OCI-LY7 (cell line): Measurements from ENCODE around the gene RPS6KA2. TPM values are rescaled to one million over a fixed set of nuclear protein-coding genes. Genes with fewer than 3 reads are reported as not detected.

Experiments
- BruUV-seq: library from RNA; stranded (reverse); fragments of 400-500 nt; replicated peaks from 2 replicates; lab custom pipeline; 2021; lab: Mats Ljungman, UMichigan
- CTCF ChIA-PET: fragments of 300-600 bp; sonication (Branson Sonifier 250); formaldehyde crosslinking; loops from one replicate; lab custom pipeline; 2022; ENCODE audit warnings: antibody characterized with exemption; ENCODE audit not compliant: unreplicated experiment; lab: Charles Lee
- POLR2A ChIA-PET: fragments of 300-600 bp; sonication (Branson Sonifier 250); formaldehyde crosslinking; loops from one replicate; lab custom pipeline; 2022; ENCODE audit warnings: antibody characterized with exemption; lab: Charles Lee
- DNase-seq: peaks from one replicate; pipeline ENCODE4 v3.0.0-alpha.2; 2015; ENCODE audit warnings: low spot score
- H2AFZ ChIP-seq: fragments of 200-600 bp; sonication (generic), shearing (Covaris generic); 2 replicates; pipeline ENCODE4 v1.6.1; 2014; ENCODE audit warnings: mild to moderate bottlenecking, antibody characterized with exemption, low read length, moderate library complexity
- H3K27ac ChIP-seq: fragments of 200-600 bp; sonication (generic); 2 replicates; pipeline ENCODE4 v1.5.1; 2014; ENCODE audit warnings: mixed run types, low read depth, mild to moderate bottlenecking, moderate library complexity, low read length, inconsistent platforms; ENCODE audit not compliant: poor library complexity, severe bottlenecking
- H3K36me3 ChIP-seq: fragments of 200-600 bp; sonication (generic); 2 replicates; pipeline ENCODE4 v1.6.1; 2014; ENCODE audit warnings: mild to moderate bottlenecking, antibody characterized with exemption, low read length, moderate library complexity, mixed read lengths; ENCODE audit not compliant: insufficient read depth
- H3K4me1 ChIP-seq: fragments of 200-600 bp; sonication (generic); 2 replicates; pipeline ENCODE4 v1.5.1; 2014; ENCODE audit warnings: mild to moderate bottlenecking, low read length; ENCODE audit not compliant: insufficient read depth, poor library complexity, severe bottlenecking
- H3K4me2 ChIP-seq: fragments of 200-600 bp; sonication (generic); 2 replicates; pipeline ENCODE4 v1.6.1; 2014; ENCODE audit warnings: mild to moderate bottlenecking, low read length
- H3K4me3 ChIP-seq: fragments of 200-600 bp; sonication (generic); 2 replicates; pipeline ENCODE4 v1.5.1; 2014; ENCODE audit warnings: mild to moderate bottlenecking, low read depth, low read length; ENCODE audit not compliant: poor library complexity, severe bottlenecking
- H3K79me2 ChIP-seq: fragments of 200-600 bp; sonication (generic); 2 replicates; pipeline ENCODE4 v1.6.1; 2016; ENCODE audit warnings: low read depth, mild to moderate bottlenecking, low read length, moderate library complexity, mixed read lengths; ENCODE audit not compliant: insufficient read depth
- H3K9me2 ChIP-seq: fragments of 200-600 bp; sonication (generic); 2 replicates; pipeline ENCODE4 v1.6.1; 2016; ENCODE audit warnings: mild to moderate bottlenecking, low read length, mixed read lengths; ENCODE audit not compliant: insufficient read depth
- H3K9me3 ChIP-seq: fragments of 200-600 bp; sonication (generic); 2 replicates; pipeline ENCODE4 v1.6.1; 2014; ENCODE audit warnings: mild to moderate bottlenecking, mixed run types, low read length, mixed read lengths
- H4K20me1 ChIP-seq: fragments of 200-600 bp; sonication (generic); 2 replicates; pipeline ENCODE4 v1.6.1; 2014; ENCODE audit warnings: mild to moderate bottlenecking, antibody characterized with exemption, low read length, moderate library complexity, mixed read lengths; ENCODE audit not compliant: insufficient read depth
- EZH2phosphoT487 ChIP-seq: fragments of 200-600 bp; sonication (generic); IDR thresholded peaks from 2 replicates; pipeline ENCODE4 v1.6.1; 2018; ENCODE audit warnings: low read depth, borderline replicate concordance, mild to moderate bottlenecking, mixed run types, antibody characterized with exemption, low read length, moderate library complexity, mixed read lengths
- intact Hi-C: fragments of 100-400 bp; cut with micrococcal nuclease; formaldehyde crosslinking; loops from one replicate; pipeline ENCODE4 v1.10.0; 2022; ENCODE audit not compliant: unreplicated experiment
- total RNA-seq, 2 experiments: library from RNA; depleted of rRNA in 1 of 2; stranded (reverse); fragments of >200 nt in 1 of 2; shearing (Covaris generic) in 1 of 2; gene quantifications; 2 replicates each; pipeline ENCODE4 v1.2.3, GENCODE V29; 2014 to 2022
- TF ChIP-seq, protein P1 (sequence below): fragments of 200-600 bp; sonication (generic); conservative IDR thresholded peaks from 2 replicates; pipeline ENCODE4 v1.5.1; 2014; ENCODE audit warnings: mild to moderate bottlenecking, antibody characterized with exemption, low read length, moderate library complexity, mixed read lengths

The RPS6KA2 gene
- total RNA-seq, 2 experiments from 2014 or later: 0.69 to 1.9 TPM

DNA sequence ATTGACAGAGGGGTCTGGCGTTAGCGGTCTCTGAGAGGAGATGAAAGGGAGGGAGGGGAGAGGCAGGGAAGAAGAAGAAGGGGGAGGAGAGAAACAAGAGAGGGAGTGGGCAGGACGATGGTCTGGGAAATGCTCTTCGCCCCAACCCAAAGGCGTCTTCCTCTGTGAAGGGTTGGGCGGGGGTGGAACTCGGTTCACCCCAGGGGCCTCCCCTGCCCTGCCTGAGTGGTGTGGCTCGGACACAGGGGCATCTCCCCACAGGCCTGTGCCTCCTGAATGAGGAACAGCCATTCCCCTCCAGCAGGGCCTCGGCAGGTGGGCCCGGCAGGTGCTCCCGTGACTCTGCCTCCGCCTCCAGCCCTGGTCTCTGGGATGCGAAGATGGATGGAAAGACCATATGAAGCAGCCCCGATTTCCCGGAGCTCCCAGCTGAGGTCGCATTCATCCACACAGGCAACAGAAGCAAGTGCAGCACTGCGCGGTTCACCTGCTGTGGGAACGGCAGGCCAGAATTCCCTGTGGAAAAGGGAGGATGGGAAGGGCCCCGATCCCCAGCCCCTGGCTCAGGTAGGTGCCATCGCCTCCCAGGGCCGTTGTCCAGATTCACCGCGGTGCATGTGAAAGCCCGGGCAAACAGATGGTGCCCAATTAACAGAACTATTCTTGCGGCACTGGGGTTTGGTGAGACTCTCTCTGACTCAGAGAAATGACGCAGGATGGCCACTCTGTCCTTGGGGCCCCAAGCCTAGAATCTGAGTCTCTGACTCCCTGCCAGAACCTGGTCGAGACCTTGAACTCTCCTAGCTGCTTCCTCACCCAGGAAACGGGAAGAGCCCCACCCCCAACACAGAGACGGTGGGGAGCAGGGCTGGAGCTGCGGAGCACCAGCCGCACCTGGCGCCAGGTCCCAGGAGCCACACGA is 29.4 kb upstream of the RPS6KA2 start:
- no peaks in the 10 kb centered on the region for H3K9me3 ChIP-seq
- POLR2A ChIA-PET: interaction anchor here (0.9 kb wide), 1 partner anchor 21 kb away, joined by 3 read pairs; no protein-coding TSS in a partner anchor
- H2AFZ ChIP-seq: no peak overlapping the region
- TF ChIP-seq EZH2phosphoT487: no peak
- TF ChIP-seq, protein P1, sequence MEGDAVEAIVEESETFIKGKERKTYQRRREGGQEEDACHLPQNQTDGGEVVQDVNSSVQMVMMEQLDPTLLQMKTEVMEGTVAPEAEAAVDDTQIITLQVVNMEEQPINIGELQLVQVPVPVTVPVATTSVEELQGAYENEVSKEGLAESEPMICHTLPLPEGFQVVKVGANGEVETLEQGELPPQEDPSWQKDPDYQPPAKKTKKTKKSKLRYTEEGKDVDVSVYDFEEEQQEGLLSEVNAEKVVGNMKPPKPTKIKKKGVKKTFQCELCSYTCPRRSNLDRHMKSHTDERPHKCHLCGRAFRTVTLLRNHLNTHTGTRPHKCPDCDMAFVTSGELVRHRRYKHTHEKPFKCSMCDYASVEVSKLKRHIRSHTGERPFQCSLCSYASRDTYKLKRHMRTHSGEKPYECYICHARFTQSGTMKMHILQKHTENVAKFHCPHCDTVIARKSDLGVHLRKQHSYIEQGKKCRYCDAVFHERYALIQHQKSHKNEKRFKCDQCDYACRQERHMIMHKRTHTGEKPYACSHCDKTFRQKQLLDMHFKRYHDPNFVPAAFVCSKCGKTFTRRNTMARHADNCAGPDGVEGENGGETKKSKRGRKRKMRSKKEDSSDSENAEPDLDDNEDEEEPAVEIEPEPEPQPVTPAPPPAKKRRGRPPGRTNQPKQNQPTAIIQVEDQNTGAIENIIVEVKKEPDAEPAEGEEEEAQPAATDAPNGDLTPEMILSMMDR: no peak
- H3K4me2 ChIP-seq: no peak overlapping the region
- no peak overlapping the region for H3K27ac ChIP-seq
- DNase-seq: no peak
- no TSS peak for BruUV-seq
- CTCF ChIA-PET: no interaction called here
- H3K4me1 ChIP-seq: no peaks in the 10 kb centered on the region
- no peaks in the 10 kb centered on the region for H3K36me3 ChIP-seq
- no peaks in the 10 kb centered on the region for H3K9me2 ChIP-seq
- no peaks in the 10 kb centered on the region for H4K20me1 ChIP-seq
- intact Hi-C loops: no loop called here
- no peaks in the 10 kb centered on the region for H3K79me2 ChIP-seq
- no peak overlapping the region for H3K4me3 ChIP-seq

GRCh38 chr6:166655713-166656229 is 28.7 kb upstream of the RPS6KA2 start:
- ChIA-PET POLR2A (interaction anchor here (2.1 kb wide), 1 partner anchor 9 kb away, joined by 5 read pairs; no protein-coding TSS in a partner anchor), CTCF (no interaction called here)
- BruUV-seq: no TSS peak
- intact Hi-C loops: no loop called here
- no peak overlapping the region for H3K4me2 ChIP-seq
- H3K9me3 ChIP-seq: no peaks in the 10 kb centered on the region
- DNase-seq: no peak
- TF ChIP-seq, protein P1: no peak
- TF ChIP-seq EZH2phosphoT487: no peak
- H3K36me3 ChIP-seq: no peaks in the 10 kb centered on the region
- H4K20me1 ChIP-seq: no peaks in the 10 kb centered on the region
- H2AFZ ChIP-seq: no peak overlapping the region
- H3K27ac ChIP-seq: no peak overlapping the region
- no peak overlapping the region for H3K4me3 ChIP-seq
- H3K4me1 ChIP-seq: no peaks in the 10 kb centered on the region
- H3K9me2 ChIP-seq: no peaks in the 10 kb centered on the region
- H3K79me2 ChIP-seq: no peaks in the 10 kb centered on the region

- BruUV-seq: no TSS peak
- Histone ChIP-seq H3K36me3 (no peaks in the 10 kb centered on the region), H3K4me2 (no peak overlapping the region), H3K9me3 (no peaks in the 10 kb centered on the region), H3K9me2 (no peaks in the 10 kb centered on the region), H3K4me3 (no peak overlapping the region), H4K20me1 (no peaks in the 10 kb centered on the region), H3K79me2 (no peaks in the 10 kb centered on the region), H3K4me1 (no peaks in the 10 kb centered on the region), H2AFZ (no peak overlapping the region), H3K27ac (no peak overlapping the region)
- intact Hi-C loops: no loop called here
- CTCF ChIA-PET: no interaction called here
- DNase-seq: no peak
- POLR2A ChIA-PET: interaction anchor here (2.1 kb wide), 1 partner anchor 10 kb away, joined by 5 read pairs; no protein-coding TSS in a partner anchor
- TF ChIP-seq, protein P1: no peak
- TF ChIP-seq EZH2phosphoT487: no peak
Observed at GRCh38 chr6:166655251-166655650, 28.2 kb upstream of the RPS6KA2 start.
